ENCODE results near the gene PLAAT3. TPM values are rescaled to one million over a fixed set of nuclear protein-coding genes. Genes with fewer than 3 reads are reported as not detected.

PLAAT3 gene
- total and polyA plus RNA-seq, 2 of the 8 experiments (the other 6 are each of a cell fraction or from before 2014, with no cell fraction given), result 109 to 190 TPM

DNA sequence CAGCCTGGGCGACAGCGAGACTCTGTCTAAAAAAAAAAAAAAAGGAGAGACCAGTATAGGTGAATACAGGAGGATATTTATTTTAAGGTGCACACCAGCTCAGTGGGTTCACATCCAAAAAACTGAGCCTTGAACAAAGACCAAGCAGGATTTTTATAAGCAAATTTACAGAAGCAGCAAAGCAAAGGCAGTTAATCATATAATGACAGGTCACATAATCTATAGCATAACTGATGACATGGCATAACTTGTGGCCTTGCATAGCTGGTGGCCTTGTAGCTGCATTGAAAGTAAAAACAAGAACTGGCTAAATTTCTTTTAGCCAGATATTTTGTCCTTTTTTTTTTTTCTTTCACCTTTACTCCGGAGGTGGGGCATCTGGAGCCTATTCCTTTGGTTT is 2.7 kb upstream of the PLAAT3 start:
- Histone ChIP-seq H3K23me2 (ENCODE audit: low read depth, low read length) (peaks cover 8% of the 10 kb centered on the region; the same call in 1 of the 2 replicates), H4K91ac (replicated peaks; ENCODE audit: insufficient read length, low read length) (no peak overlapping the region), H4K20me1 (replicated peaks in 1 of 2; ENCODE audit: control insufficient read depth in 1 of 2, insufficient read depth in 2 of 2, low read length in 2 of 2) (no peaks in the 10 kb centered on the region), H3K4me2 (ENCODE audit: insufficient read depth in 1 of 2, low read depth in 2 of 2, low read length in 2 of 2) (no peak overlapping the region), H3K14ac (ENCODE audit: insufficient read length) (no peak overlapping the region), H3K27me3 (replicated peaks in 1 of 4; ENCODE audit: control insufficient read depth in 3 of 4, extremely low read depth in 1 of 4, insufficient read depth in 3 of 4, low read length in 3 of 4) (no peaks in the 10 kb centered on the region), H4K5ac (ENCODE audit: insufficient read length, low read depth, low read length) (no peak overlapping the region), H2AK5ac (ENCODE audit: low read depth, low read length) (no peak overlapping the region), H2BK120ac (replicated peaks; ENCODE audit: low read depth, low read length) (no peak overlapping the region), H2BK15ac (ENCODE audit: low read length) (no peak overlapping the region), H3K79me1 (ENCODE audit: low read depth, low read length) (no peaks in the 10 kb centered on the region), H3K18ac (ENCODE audit: extremely low read depth, low read length) (no peak overlapping the region), H4K8ac (ENCODE audit: extremely low read depth, insufficient read depth, low read length) (no peak overlapping the region), H3K4ac (replicated peaks; ENCODE audit: insufficient read length, low read depth, low read length) (no peak overlapping the region), H3K23ac (ENCODE audit: insufficient read length) (no peak overlapping the region), H3K9me3 (ENCODE audit: insufficient read depth in 2 of 2, low read depth in 1 of 2, low read length in 1 of 2) (no peaks in the 10 kb centered on the region), H3K27ac (ENCODE audit: low read depth, low read length) (no peak overlapping the region), H2BK12ac (ENCODE audit: low read depth, low read length) (no peak overlapping the region), H2AFZ (ENCODE audit: low read length) (no peak overlapping the region), H3K56ac (replicated peaks; ENCODE audit: insufficient read length, low read depth, low read length) (no peak overlapping the region), H3K4me1 (replicated peaks in 1 of 4; ENCODE audit: control insufficient read depth in 3 of 4, insufficient read depth in 4 of 4, low read length in 3 of 4) (peaks cover 0 to 4% (median 0%) of the 10 kb centered on the region in 4 experiments; a peak in 1 of 7 replicates), H3K4me3 (ENCODE audit: extremely low read depth in 1 of 4, insufficient read depth in 2 of 4, low read depth in 3 of 4, low read length in 4 of 4) (no peak overlapping the region), H3K9ac (replicated peaks in 1 of 4; ENCODE audit: extremely low read depth in 1 of 4, low read depth in 3 of 4, low read length in 3 of 4) (no peak overlapping the region), H2BK20ac (ENCODE audit: low read length) (no peak overlapping the region; the same call in 1 of the 2 replicates), H2BK5ac (ENCODE audit: low read depth, low read length) (no peak overlapping the region), H3K79me2 (ENCODE audit: control insufficient read depth in 1 of 2, insufficient read depth in 2 of 2, low read length in 2 of 2) (peaks cover 0 to 12% of the 10 kb centered on the region in 2 experiments; a peak in 2 of 4 replicates), H3K36me3 (ENCODE audit: control insufficient read depth in 2 of 4, insufficient read depth in 4 of 4, low read length in 3 of 4) (no peaks in the 10 kb centered on the region)
- no peak for FAIRE-seq
- POLR2A ChIA-PET (ENCODE audit: partially characterized antibody), result no interaction called here
- no peak for DNase-seq (ENCODE audit: low read depth in 1 of 2, low spot score in 2 of 2)
- TF ChIP-seq BCL11A (IDR thresholded peaks at IDR 0.05; ENCODE audit: low read depth in 2 of 2, low read length in 2 of 2), result no peak
- TF ChIP-seq RFX5 (IDR thresholded peaks at IDR 0.05; ENCODE audit: borderline replicate concordance, low read depth, low read length), result no peak
- no peak for TF ChIP-seq SRF (IDR thresholded peaks at IDR 0.05; ENCODE audit: low read depth, low read length)
- no peak for TF ChIP-seq SUZ12 (IDR thresholded peaks at IDR 0.05; ENCODE audit: low read length)
- no peak for TF ChIP-seq KDM5A (IDR thresholded peaks at IDR 0.05; ENCODE audit: low read length)
- TF ChIP-seq KDM4A (IDR thresholded peaks at IDR 0.05; ENCODE audit: low read depth, low read length, severe bottlenecking), result no peak
- TF ChIP-seq GTF2F1 (IDR thresholded peaks at IDR 0.05; ENCODE audit: borderline replicate concordance, low read depth, low read length), result no peak
- TF ChIP-seq EP300 (IDR thresholded peaks at IDR 0.05; ENCODE audit: borderline replicate concordance in 1 of 2, low read depth in 2 of 2, low read length in 2 of 2), result no peak
- no peak for TF ChIP-seq ASH2L (IDR thresholded peaks at IDR 0.05; ENCODE audit: low read length)
- TF ChIP-seq TAF1 (IDR thresholded peaks at IDR 0.05; ENCODE audit: low read depth, low read length), result no peak
- CTCF ChIA-PET (ENCODE audit: partially characterized antibody), result interaction anchor here (0.6 to 2.0 kb wide), 7 partner anchors 8 to 641 kb away, joined by 3 to 8 read pairs (median 4); no protein-coding TSS in a partner anchor
- WGBS, 2 experiments (ENCODE audit: extremely low coverage in 1 of 2, insufficient coverage in 1 of 2, insufficient read length in 1 of 2, insufficient replicate concordance in 2 of 2, low coverage in 1 of 2, low lambda C conversion rate in 2 of 2, missing lambda C conversion rate in 1 of 2), result 100% methylated on average over 1 of the region's 3 CpGs; no CpG with 5 or more reads in 1 of the 2 experiments
